HEK293 (cell line): Measurements from ENCODE around the gene SRSF9.

Source experiments
- CTCF ChIA-PET: fragments of 350-600 bp; formaldehyde crosslinking; extraction: SDS; loops from one replicate; lab custom pipeline; 2021; ENCODE audit warnings: antibody characterized with exemption; lab: Yijun Ruan, JAX
- POLR2A ChIA-PET: fragments of 300-600 bp; formaldehyde crosslinking; extraction: SDS; loops from one replicate; lab custom pipeline; 2020; ENCODE audit warnings: antibody characterized with exemption, inconsistent platforms; lab: Yijun Ruan, JAX
- H3K27ac ChIP-seq: fragments of 200-500 bp; sonication (Bioruptor generic); 2 replicates; pipeline ENCODE4 v1.5.1; 2014; ENCODE audit warnings: low read depth, low read length, control low read depth, inconsistent platforms; ENCODE audit errors: extremely low read depth
- H3K36me3 ChIP-seq, 2 experiments: fragments of 200-500 bp in 1 of 2; sonication (Bioruptor generic) in 1 of 2; 1 replicate in 1 of 2; 2 replicates in 1 of 2; pipeline ENCODE4 v1.5.1; 2014 to 2017; ENCODE audit warnings: inconsistent platforms in 2 of 2, low read length in 2 of 2; ENCODE audit not compliant: control insufficient read depth in 2 of 2, insufficient read depth in 1 of 2
- H3K4me1 ChIP-seq: fragments of 200-500 bp; sonication (Bioruptor generic); 2 replicates; pipeline ENCODE4 v1.5.1; 2014; ENCODE audit warnings: mild to moderate bottlenecking, low read length, inconsistent platforms; ENCODE audit not compliant: control insufficient read depth, insufficient read depth
- H3K4me3 ChIP-seq: 2 replicates; pipeline ENCODE4 v1.5.1; 2011; ENCODE audit warnings: low read depth, mild to moderate bottlenecking, control low read depth, low read length, moderate library complexity
- H3K9me3 ChIP-seq: fragments of 200-500 bp; sonication (Bioruptor generic); 2 replicates; pipeline ENCODE4 v1.5.1; 2014; ENCODE audit warnings: low read depth, low read length, inconsistent platforms; ENCODE audit not compliant: control insufficient read depth, insufficient read depth
- AEBP2 ChIP-seq: fragments of 450-650 bp; formaldehyde crosslinking; IDR thresholded peaks from 2 replicates; pipeline ENCODE4 v1.5.1; 2016; ENCODE audit warnings: missing biosample characterization, missing genetic modification characterization, borderline replicate concordance
- BCL11B ChIP-seq: fragments of 450-650 bp; formaldehyde crosslinking; IDR thresholded peaks from 2 replicates; pipeline ENCODE4 v1.5.1; 2016; ENCODE audit warnings: low read depth, missing biosample characterization, missing genetic modification characterization
- IKZF3 ChIP-seq: fragments of 450-650 bp; IDR thresholded peaks from 2 replicates; pipeline ENCODE4 v1.5.0; 2018; ENCODE audit warnings: missing biosample characterization, mild to moderate bottlenecking, missing genetic modification characterization, moderate library complexity
- KLF17 ChIP-seq: fragments of 450-650 bp; formaldehyde crosslinking; IDR thresholded peaks from 2 replicates; pipeline ENCODE4 v1.5.1; 2016; ENCODE audit warnings: missing biosample characterization, missing genetic modification characterization
- SETDB1 ChIP-seq: IDR thresholded peaks from one replicate; pipeline ENCODE4 v1.6.1; 2017; ENCODE audit warnings: mild to moderate bottlenecking, low read length, moderate library complexity, mixed read lengths; ENCODE audit not compliant: insufficient read length
- SP7 ChIP-seq: fragments of 450-650 bp; formaldehyde crosslinking; IDR thresholded peaks from 2 replicates; pipeline ENCODE4 v1.5.1; 2016; ENCODE audit warnings: missing biosample characterization, missing genetic modification characterization
- ZBTB44 ChIP-seq: fragments of 450-650 bp; IDR thresholded peaks from 2 replicates; pipeline ENCODE4 v1.5.1; 2018; ENCODE audit warnings: missing biosample characterization, mild to moderate bottlenecking, missing genetic modification characterization
- ZBTB49 ChIP-seq: fragments of 450-650 bp; formaldehyde crosslinking; IDR thresholded peaks from 2 replicates; pipeline ENCODE4 v1.5.1; 2016; ENCODE audit warnings: missing biosample characterization, missing genetic modification characterization, low read depth
- ZBTB8A ChIP-seq: fragments of 450-650 bp; formaldehyde crosslinking; IDR thresholded peaks from 2 replicates; pipeline ENCODE4 v1.5.1; 2016; ENCODE audit warnings: missing biosample characterization, missing genetic modification characterization
- ZFP3 ChIP-seq: fragments of 450-650 bp; formaldehyde crosslinking; IDR thresholded peaks from 2 replicates; pipeline ENCODE4 v1.5.1; 2016; ENCODE audit warnings: low read depth, missing biosample characterization, missing genetic modification characterization
- ZIC2 ChIP-seq: fragments of 450-650 bp; formaldehyde crosslinking; IDR thresholded peaks from 2 replicates; pipeline ENCODE4 v1.5.1; 2016; ENCODE audit warnings: missing biosample characterization, missing genetic modification characterization
- ZNF140 ChIP-seq: fragments of 450-650 bp; formaldehyde crosslinking; IDR thresholded peaks from 2 replicates; pipeline ENCODE4 v1.5.1; 2016; ENCODE audit warnings: missing biosample characterization, missing genetic modification characterization
- ZNF157 ChIP-seq: fragments of 450-650 bp; formaldehyde crosslinking; IDR thresholded peaks from 2 replicates; pipeline ENCODE4 v1.5.1; 2016; ENCODE audit warnings: missing biosample characterization, missing genetic modification characterization
- ZNF362 ChIP-seq: fragments of 450-650 bp; formaldehyde crosslinking; IDR thresholded peaks from 2 replicates; pipeline ENCODE4 v1.5.1; 2016; ENCODE audit warnings: missing biosample characterization, missing genetic modification characterization
- ZNF398 ChIP-seq: fragments of 450-650 bp; formaldehyde crosslinking; IDR thresholded peaks from 2 replicates; pipeline ENCODE4 v1.5.1; 2017; ENCODE audit warnings: missing biosample characterization, missing genetic modification characterization
- ZNF426 ChIP-seq: fragments of 450-650 bp; formaldehyde crosslinking; IDR thresholded peaks from 2 replicates; pipeline ENCODE4 v1.5.1; 2017; ENCODE audit warnings: missing biosample characterization, missing genetic modification characterization, mild to moderate bottlenecking, inconsistent platforms, moderate library complexity
- ZNF473 ChIP-seq: fragments of 450-650 bp; formaldehyde crosslinking; IDR thresholded peaks from 2 replicates; pipeline ENCODE4 v1.5.1; 2017; ENCODE audit warnings: missing biosample characterization, missing genetic modification characterization
- ZNF48 ChIP-seq: fragments of 450-650 bp; formaldehyde crosslinking; IDR thresholded peaks from 2 replicates; pipeline ENCODE4 v1.5.1; 2016; ENCODE audit warnings: missing biosample characterization, missing genetic modification characterization
- ZNF548 ChIP-seq: fragments of 450-650 bp; formaldehyde crosslinking; IDR thresholded peaks from 2 replicates; pipeline ENCODE4 v1.5.1; 2016; ENCODE audit warnings: missing biosample characterization, missing genetic modification characterization
- ZNF626 ChIP-seq: fragments of 450-650 bp; sonication (Bioruptor Pico); formaldehyde crosslinking; IDR thresholded peaks from 2 replicates; pipeline ENCODE4 v1.5.1; 2018; ENCODE audit warnings: missing biosample characterization, missing genetic modification characterization, inconsistent platforms
- ZNF629 ChIP-seq: fragments of 450-650 bp; formaldehyde crosslinking; IDR thresholded peaks from 2 replicates; pipeline ENCODE4 v1.5.1; 2017; ENCODE audit warnings: missing biosample characterization, missing genetic modification characterization
- ZNF704 ChIP-seq: fragments of 450-650 bp; formaldehyde crosslinking; IDR thresholded peaks from 2 replicates; pipeline ENCODE4 v1.5.1; 2016; ENCODE audit warnings: missing biosample characterization, missing genetic modification characterization
- ZNF747 ChIP-seq: fragments of 450-650 bp; formaldehyde crosslinking; IDR thresholded peaks from 2 replicates; pipeline ENCODE4 v1.5.1; 2016; ENCODE audit warnings: missing biosample characterization, missing genetic modification characterization
- ZSCAN4 ChIP-seq: fragments of 450-650 bp; formaldehyde crosslinking; IDR thresholded peaks from 2 replicates; pipeline ENCODE4 v1.5.1; 2017; ENCODE audit warnings: missing biosample characterization, missing genetic modification characterization

SRSF9 gene

GRCh38 chr12:120473807-120474615 is 4.5 kb upstream of the SRSF9 start (continued):
- TF ChIP-seq ZBTB49: no peak
- no peak for TF ChIP-seq ZNF473 (tag by site-specific recombination)
- peak; percentile 83 for TF ChIP-seq ZBTB44 (tag by site-specific recombination)
- TF ChIP-seq ZIC2: no peak
- no peak for TF ChIP-seq ZFP3 (tag by site-specific recombination)
- TF ChIP-seq ZBTB8A (tag by site-specific recombination): no peak
- no peak for TF ChIP-seq ZNF426 (tag by site-specific recombination)
- TF ChIP-seq AEBP2 (tag by site-specific recombination): no peak
- peak; percentile 70 for TF ChIP-seq ZNF362
- TF ChIP-seq ZNF48 (tag by site-specific recombination): no peak
- TF ChIP-seq ZNF629 (tag by site-specific recombination): no peak
- no peak for TF ChIP-seq IKZF3 (tag by site-specific recombination)

GRCh38 chr12:120472521-120472920 is 3.0 kb upstream of the SRSF9 start:
- peaks cover 8% of the 10 kb centered on the region; the same call in 1 of the 2 replicates for H3K4me1 ChIP-seq
- POLR2A ChIA-PET: interaction anchor here (0.8 kb wide), 1 partner anchor 23 kb away, joined by 7 read pairs; the partner anchor contains the start of gene DYNLL1
- CTCF ChIA-PET: interaction anchor here (0.6 to 1.5 kb wide), 9 partner anchors 9 to 117 kb away, joined by 3 to 7 read pairs (median 3); partner anchors contain the start of gene POP5
- TF ChIP-seq ZNF747 (no peak), ZNF140 (tag by site-specific recombination) (no peak), ZNF548 (tag by site-specific recombination) (no peak), SETDB1 (no peak), ZNF704 (tag by site-specific recombination) (no peak), ZNF473 (tag by site-specific recombination) (no peak), ZNF626 (tag by site-specific recombination) (no peak), ZSCAN4 (tag by site-specific recombination) (no peak), KLF17 (tag by site-specific recombination) (no peak), BCL11B (tag by site-specific recombination) (no peak), ZNF157 (no peak), SP7 (tag by site-specific recombination) (no peak), ZNF398 (tag by site-specific recombination) (no peak)

More at GRCh38 chr12:120472521-120472920, 3.0 kb upstream of the SRSF9 start:
- Histone ChIP-seq H3K9me3 (no peaks in the 10 kb centered on the region), H3K4me3 (no peak overlapping the region), H3K36me3 (peaks cover under 1 to 3% of the 10 kb centered on the region in 2 experiments; a peak in 2 of 3 replicates), H3K27ac (no peak overlapping the region)
